NB4 (cell line): Measurements from ENCODE around the gene ADAM20.

ENCODE experiments used
- CTCF ChIP-seq: IDR thresholded peaks from one replicate; pipeline ENCODE4 v1.5.1; 2012; ENCODE audit warnings: low read depth, low read length
- MAX ChIP-seq: IDR thresholded peaks from 2 replicates; pipeline ENCODE4 v1.6.1; 2011; ENCODE audit warnings: low read depth, low read length
- MYC ChIP-seq: IDR thresholded peaks from 2 replicates; pipeline ENCODE4 v1.6.1; 2011; ENCODE audit warnings: low read depth, low read length
- POLR2A ChIP-seq: IDR thresholded peaks from 2 replicates; pipeline ENCODE4 v1.6.1; 2011; ENCODE audit warnings: mild to moderate bottlenecking; ENCODE audit not compliant: insufficient read length; ENCODE audit errors: extremely low read depth

- no peak for TF ChIP-seq CTCF
- TF ChIP-seq POLR2A = no peak
- no peak for TF ChIP-seq MAX
- no peak for TF ChIP-seq MYC
These were observed 36.3 kb upstream of the ADAM20 start for GRCh38 chr14:70571139-70571538.
